ENCODE results near the gene SRCAP.

DNA sequence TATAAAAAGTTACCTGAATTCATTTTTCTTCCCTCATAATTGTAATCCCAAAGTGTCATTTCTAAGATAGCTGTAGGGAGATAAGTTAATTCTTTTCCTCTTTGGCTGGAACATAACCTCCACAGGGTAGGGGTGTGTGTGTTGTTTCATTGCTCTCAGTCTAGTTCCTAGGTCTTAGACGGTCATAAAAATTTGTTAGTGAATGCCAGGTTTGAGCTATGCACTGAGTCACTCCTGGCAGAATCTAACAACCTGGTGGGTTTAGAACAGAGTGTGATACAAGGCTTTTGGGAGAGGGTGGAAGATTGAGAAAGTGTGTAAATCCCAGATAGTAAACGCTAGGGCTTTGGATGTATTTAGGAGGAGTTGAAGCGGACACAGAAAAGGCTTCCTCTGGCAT lies 48.4 kb downstream of the SRCAP start:
- TF ChIP-seq, protein P1, sequence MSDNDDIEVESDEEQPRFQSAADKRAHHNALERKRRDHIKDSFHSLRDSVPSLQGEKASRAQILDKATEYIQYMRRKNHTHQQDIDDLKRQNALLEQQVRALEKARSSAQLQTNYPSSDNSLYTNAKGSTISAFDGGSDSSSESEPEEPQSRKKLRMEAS (IDR thresholded peaks at IDR 0.05) = no peak
- TF ChIP-seq CEBPB (IDR thresholded peaks at IDR 0.05) (no peak), EGR1 (IDR thresholded peaks at IDR 0.05) (no peak), RAD21 (IDR thresholded peaks at IDR 0.05; ENCODE audit: low read depth) (no peak), CREB1 (IDR thresholded peaks at IDR 0.05; ENCODE audit: low read depth) (no peak), ZBTB7A (IDR thresholded peaks at IDR 0.05; ENCODE audit: low read depth) (no peak), YY1 (IDR thresholded peaks at IDR 0.05; ENCODE audit: low read depth) (no peak), EP300 (IDR thresholded peaks at IDR 0.05; ENCODE audit: borderline replicate concordance) (no peak)

Measured in Ishikawa (cell line).